ENCODE data around the gene THSD7B. TPM values are rescaled to one million over a fixed set of nuclear protein-coding genes. Genes with fewer than 3 reads are reported as not detected.
A peak's percentile ranks its signal among the peaks of the same experiment; 100 is the strongest.

THSD7B gene
- total RNA-seq, 1 donor from 2014 or later, result not detected

- FAIRE-seq (no peak), DNase-seq (ENCODE audit: low read depth) (peak; percentile 94)
- no peak for TF ChIP-seq CTCF (IDR thresholded peaks at IDR 0.05; ENCODE audit: insufficient read depth, low read length, severe bottlenecking)
- no peaks in the 10 kb centered on the region for H3K36me3 ChIP-seq (ENCODE audit: control insufficient read depth, insufficient read depth, low read length)
- H3K27me3 ChIP-seq (ENCODE audit: control insufficient read depth, insufficient read depth, low read length), result no peaks in the 10 kb centered on the region
- H3K4me3 ChIP-seq (ENCODE audit: low read depth, low read length), result no peak overlapping the region
Observed at GRCh38 chr2:137252934-137253333, 487.6 kb downstream of the THSD7B start.

GRCh38 chr2:137254052-137254451, 488.7 kb downstream of the THSD7B start:
- DNase-seq (ENCODE audit: low read depth) (no peak), FAIRE-seq (no peak)
- Histone ChIP-seq H3K27me3 (ENCODE audit: control insufficient read depth, insufficient read depth, low read length) (no peaks in the 10 kb centered on the region), H3K36me3 (ENCODE audit: control insufficient read depth, insufficient read depth, low read length) (no peaks in the 10 kb centered on the region), H3K4me3 (ENCODE audit: low read depth, low read length) (no peak overlapping the region)
- no peak for TF ChIP-seq CTCF (IDR thresholded peaks at IDR 0.05; ENCODE audit: insufficient read depth, low read length, severe bottlenecking)

- no peaks in the 10 kb centered on the region for H3K27me3 ChIP-seq (ENCODE audit: control insufficient read depth, insufficient read depth, low read length)
- FAIRE-seq (no peak), DNase-seq (ENCODE audit: low read depth) (no peak)
- H3K36me3 ChIP-seq (ENCODE audit: control insufficient read depth, insufficient read depth, low read length), result no peaks in the 10 kb centered on the region
- TF ChIP-seq CTCF (IDR thresholded peaks at IDR 0.05; ENCODE audit: insufficient read depth, low read length, severe bottlenecking), result no peak
- H3K4me3 ChIP-seq (ENCODE audit: low read depth, low read length), result no peak overlapping the region
Observed at GRCh38 chr2:137255345-137255744, 490.0 kb downstream of the THSD7B start.

- DNase-seq (ENCODE audit: low read depth), result peak; percentile 98
- H3K36me3 ChIP-seq (ENCODE audit: control insufficient read depth, insufficient read depth, low read length), result no peaks in the 10 kb centered on the region
- no peak overlapping the region for H3K4me3 ChIP-seq (ENCODE audit: low read depth, low read length)
- no peak for FAIRE-seq
- no peak for TF ChIP-seq CTCF (IDR thresholded peaks at IDR 0.05; ENCODE audit: insufficient read depth, low read length, severe bottlenecking)
- H3K27me3 ChIP-seq (ENCODE audit: control insufficient read depth, insufficient read depth, low read length), result no peaks in the 10 kb centered on the region
Observed at GRCh38 chr2:137255990-137256389, 490.6 kb downstream of the THSD7B start.

GRCh38 chr2:137261881-137262585, 496.7 kb downstream of the THSD7B start:
- no peak for DNase-seq (ENCODE audit: low read depth)
- TF ChIP-seq CTCF (IDR thresholded peaks at IDR 0.05; ENCODE audit: insufficient read depth, low read length, severe bottlenecking), result no peak
- no peaks in the 10 kb centered on the region for H3K36me3 ChIP-seq (ENCODE audit: control insufficient read depth, insufficient read depth, low read length)
- H3K27me3 ChIP-seq (ENCODE audit: control insufficient read depth, insufficient read depth, low read length), result no peaks in the 10 kb centered on the region
- H3K4me3 ChIP-seq (ENCODE audit: low read depth, low read length), result no peak overlapping the region
- FAIRE-seq, result no peak

GRCh38 chr2:137262594-137262993, 497.2 kb downstream of the THSD7B start:
- no peak overlapping the region for H3K4me3 ChIP-seq (ENCODE audit: low read depth, low read length)
- FAIRE-seq, result no peak
- H3K27me3 ChIP-seq (ENCODE audit: control insufficient read depth, insufficient read depth, low read length), result no peaks in the 10 kb centered on the region
- no peak for DNase-seq (ENCODE audit: low read depth)
- no peak for TF ChIP-seq CTCF (IDR thresholded peaks at IDR 0.05; ENCODE audit: insufficient read depth, low read length, severe bottlenecking)
- no peaks in the 10 kb centered on the region for H3K36me3 ChIP-seq (ENCODE audit: control insufficient read depth, insufficient read depth, low read length)

All from bronchial epithelial cell (primary cell).